Sigmoid colon (tissue), 4 donors: ENCODE results near the gene SH3TC2.

ENCODE experiments used
- CTCF ChIP-seq, 4 experiments: fragments of 450-650 bp in 3 of 4; fragments of 200-600 bp in 1 of 4; IDR thresholded peaks; one replicate each; pipeline ENCODE4 v1.5.1; 2016 to 2019; ENCODE audit warnings: antibody characterized with exemption in 4 of 4, mild to moderate bottlenecking in 3 of 4, moderate library complexity in 2 of 4
- EP300 ChIP-seq, 4 donors: sonication (generic); formaldehyde crosslinking; IDR thresholded peaks; one replicate each; pipeline ENCODE4 v1.6.1; 2017; ENCODE audit warnings: antibody characterized with exemption in 4 of 4
- POLR2A ChIP-seq, 2 donors: fragments of 450-650 bp; IDR thresholded peaks; one replicate each; pipeline ENCODE4 v1.6.1; 2016; ENCODE audit warnings: antibody characterized with exemption in 2 of 2, mild to moderate bottlenecking in 2 of 2, moderate library complexity in 2 of 2
- POLR2AphosphoS5 ChIP-seq, 4 donors: sonication (generic); formaldehyde crosslinking; IDR thresholded peaks; one replicate each; pipeline ENCODE4 v1.6.1; 2017; ENCODE audit warnings: antibody characterized with exemption in 4 of 4

- TF ChIP-seq CTCF (IDR thresholded peaks at IDR 0.05) (no peak), POLR2AphosphoS5 (IDR thresholded peaks at IDR 0.05) (no peak), POLR2A (IDR thresholded peaks at IDR 0.05) (no peak), EP300 (IDR thresholded peaks at IDR 0.05) (no peak)
Observed at GRCh38 chr5:149043641-149044040, 19.2 kb downstream of the SH3TC2 start.
